IMR-90 (cell line): ENCODE results near the gene HIVEP3.
A peak's percentile ranks its signal among the peaks of the same experiment; 100 is the strongest.

Source experiments
- BHLHE40 ChIP-seq: fragments of 150-350 bp; IDR thresholded peaks from 2 replicates; pipeline ENCODE4 v1.6.1; 2016; ENCODE audit warnings: mild to moderate bottlenecking, low read depth, low read length
- CEBPB ChIP-seq: IDR thresholded peaks from 2 replicates; pipeline ENCODE4 v1.6.1; 2012; ENCODE audit warnings: low read depth, low read length, improper control_type of control experiment
- CTCF ChIP-seq: conservative IDR thresholded peaks from 2 replicates; pipeline ENCODE4 v1.5.1; 2012; ENCODE audit warnings: mild to moderate bottlenecking, low read depth, low read length, improper control_type of control experiment
- ELK1 ChIP-seq: fragments of 150-350 bp; IDR thresholded peaks from 2 replicates; pipeline ENCODE4 v1.6.1; 2016; ENCODE audit warnings: low read depth, mild to moderate bottlenecking, low read length, moderate library complexity, borderline replicate concordance
- MAFK ChIP-seq: IDR thresholded peaks from 2 replicates; pipeline ENCODE4 v1.6.1; 2012; ENCODE audit warnings: low read depth, low read length, improper control_type of control experiment
- NFE2L2 ChIP-seq: fragments of 150-350 bp; IDR thresholded peaks from 2 replicates; pipeline ENCODE4 v1.6.1; 2016; ENCODE audit warnings: low read depth, mild to moderate bottlenecking, low read length
- POLR2A ChIP-seq: IDR thresholded peaks from 2 replicates; pipeline ENCODE4 v1.6.1; 2012; ENCODE audit warnings: mild to moderate bottlenecking, low read depth, low read length
- RAD21 ChIP-seq: IDR thresholded peaks from 2 replicates; pipeline ENCODE4 v1.6.1; 2012; ENCODE audit warnings: low read length, improper control_type of control experiment
- RCOR1 ChIP-seq: IDR thresholded peaks from 2 replicates; pipeline ENCODE4 v1.6.1; 2012; ENCODE audit warnings: mild to moderate bottlenecking, low read length, improper control_type of control experiment; ENCODE audit not compliant: insufficient replicate concordance
- SMC3 ChIP-seq: fragments of 150-350 bp; IDR thresholded peaks from 2 replicates; pipeline ENCODE4 v1.6.1; 2016; ENCODE audit warnings: low read depth, mild to moderate bottlenecking, antibody characterized with exemption, low read length, moderate library complexity
- USF2 ChIP-seq: fragments of 150-350 bp; IDR thresholded peaks from 2 replicates; pipeline ENCODE4 v1.6.1; 2017; ENCODE audit warnings: mild to moderate bottlenecking, antibody characterized with exemption, low read length, low read depth

- TF ChIP-seq POLR2A (no peak), CTCF (peak; percentile 75), NFE2L2 (no peak), RAD21 (peak; percentile 85), ELK1 (no peak), SMC3 (peak; percentile 93), MAFK (no peak), RCOR1 (no peak), BHLHE40 (no peak), USF2 (no peak), CEBPB (no peak)
Observed at GRCh38 chr1:41795205-41795762, 123.4 kb downstream of the HIVEP3 start.
